Osteoblast (primary cell): ENCODE measurements around the gene FAM117B. TPM values are rescaled to one million over a fixed set of nuclear protein-coding genes. Genes with fewer than 3 reads are reported as not detected.
"Not testable (repeated sequence)": the region's sequence is repeated elsewhere in the genome, so short reads cannot be mapped to it uniquely, and the experiment has no call there.

Experiments
- DNase-seq: peaks from one replicate; pipeline ENCODE4 v3.0.0; 2011; ENCODE audit warnings: low spot score, mixed read lengths; ENCODE audit not compliant: insufficient read length; ENCODE audit errors: missing footprints
- H2AFZ ChIP-seq: 2 replicates; pipeline ENCODE4 v1.6.0; 2011; ENCODE audit warnings: mild to moderate bottlenecking, low read length
- H3K27ac ChIP-seq: 2 replicates; pipeline ENCODE4 v1.5.1; 2011; ENCODE audit warnings: mild to moderate bottlenecking, low read depth, low read length, moderate library complexity
- H3K27me3 ChIP-seq: 2 replicates; pipeline ENCODE4 v1.6.0; 2012; ENCODE audit warnings: mild to moderate bottlenecking, control low read depth, inconsistent platforms, low read length, moderate library complexity; ENCODE audit not compliant: insufficient read depth
- H3K36me3 ChIP-seq: 2 replicates; pipeline ENCODE4 v1.5.1; 2011; ENCODE audit warnings: mild to moderate bottlenecking, low read length, control low read depth, moderate library complexity; ENCODE audit not compliant: insufficient read depth
- H3K4me1 ChIP-seq: 2 replicates; pipeline ENCODE4 v1.5.1; 2011; ENCODE audit warnings: mild to moderate bottlenecking, low read length, control low read depth, moderate library complexity; ENCODE audit not compliant: insufficient read depth
- H3K4me2 ChIP-seq: 2 replicates; pipeline ENCODE4 v1.6.0; 2011; ENCODE audit warnings: mild to moderate bottlenecking, low read length; ENCODE audit not compliant: insufficient read depth
- H3K4me3 ChIP-seq: fragments of 200-600 bp; sonication (generic); 3 replicates; pipeline ENCODE4 v1.5.1; 2012; ENCODE audit warnings: mild to moderate bottlenecking, low read length, inconsistent platforms; ENCODE audit not compliant: insufficient read depth
- H3K79me2 ChIP-seq: 2 replicates; pipeline ENCODE4 v1.6.0; 2012; ENCODE audit warnings: mild to moderate bottlenecking, low read length, control low read depth, inconsistent platforms; ENCODE audit not compliant: insufficient read depth
- H3K9me3 ChIP-seq: 2 replicates; pipeline ENCODE4 v1.5.1; 2011; ENCODE audit warnings: low read depth, low read length, control low read depth
- H4K20me1 ChIP-seq: 2 replicates; pipeline ENCODE4 v1.6.0; 2012; ENCODE audit warnings: mild to moderate bottlenecking, low read length, control low read depth; ENCODE audit not compliant: insufficient read depth
- total RNA-seq: library from RNA; depleted of rRNA; stranded (reverse); fragments of >200 nt; gene quantifications from 2 replicates; pipeline ENCODE4 v1.2.3, GENCODE V29; 2012
- TF ChIP-seq, protein P1 (sequence below): IDR thresholded peaks from 2 replicates; pipeline ENCODE4 v1.5.1; 2011; ENCODE audit warnings: mild to moderate bottlenecking, low read depth, low read length, moderate library complexity; ENCODE audit errors: extremely low read depth

The FAM117B gene
- total RNA-seq, 1 donor = 2.9 TPM

GRCh38 chr2:202704248-202704647 is 69.5 kb downstream of the FAM117B start:
- no peak overlapping the region for H3K4me3 ChIP-seq
- H3K27me3 ChIP-seq = no peaks in the 10 kb centered on the region
- H4K20me1 ChIP-seq = no peaks in the 10 kb centered on the region
- H3K79me2 ChIP-seq = no peaks in the 10 kb centered on the region
- H3K36me3 ChIP-seq = no peaks in the 10 kb centered on the region
- TF ChIP-seq, protein P1, sequence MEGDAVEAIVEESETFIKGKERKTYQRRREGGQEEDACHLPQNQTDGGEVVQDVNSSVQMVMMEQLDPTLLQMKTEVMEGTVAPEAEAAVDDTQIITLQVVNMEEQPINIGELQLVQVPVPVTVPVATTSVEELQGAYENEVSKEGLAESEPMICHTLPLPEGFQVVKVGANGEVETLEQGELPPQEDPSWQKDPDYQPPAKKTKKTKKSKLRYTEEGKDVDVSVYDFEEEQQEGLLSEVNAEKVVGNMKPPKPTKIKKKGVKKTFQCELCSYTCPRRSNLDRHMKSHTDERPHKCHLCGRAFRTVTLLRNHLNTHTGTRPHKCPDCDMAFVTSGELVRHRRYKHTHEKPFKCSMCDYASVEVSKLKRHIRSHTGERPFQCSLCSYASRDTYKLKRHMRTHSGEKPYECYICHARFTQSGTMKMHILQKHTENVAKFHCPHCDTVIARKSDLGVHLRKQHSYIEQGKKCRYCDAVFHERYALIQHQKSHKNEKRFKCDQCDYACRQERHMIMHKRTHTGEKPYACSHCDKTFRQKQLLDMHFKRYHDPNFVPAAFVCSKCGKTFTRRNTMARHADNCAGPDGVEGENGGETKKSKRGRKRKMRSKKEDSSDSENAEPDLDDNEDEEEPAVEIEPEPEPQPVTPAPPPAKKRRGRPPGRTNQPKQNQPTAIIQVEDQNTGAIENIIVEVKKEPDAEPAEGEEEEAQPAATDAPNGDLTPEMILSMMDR = no peak
- no peaks in the 10 kb centered on the region for H3K9me3 ChIP-seq
- H3K4me2 ChIP-seq = no peak overlapping the region
- no peaks in the 10 kb centered on the region for H3K4me1 ChIP-seq
- H2AFZ ChIP-seq = no peak overlapping the region
- no peak overlapping the region for H3K27ac ChIP-seq
- no peak for DNase-seq

DNA sequence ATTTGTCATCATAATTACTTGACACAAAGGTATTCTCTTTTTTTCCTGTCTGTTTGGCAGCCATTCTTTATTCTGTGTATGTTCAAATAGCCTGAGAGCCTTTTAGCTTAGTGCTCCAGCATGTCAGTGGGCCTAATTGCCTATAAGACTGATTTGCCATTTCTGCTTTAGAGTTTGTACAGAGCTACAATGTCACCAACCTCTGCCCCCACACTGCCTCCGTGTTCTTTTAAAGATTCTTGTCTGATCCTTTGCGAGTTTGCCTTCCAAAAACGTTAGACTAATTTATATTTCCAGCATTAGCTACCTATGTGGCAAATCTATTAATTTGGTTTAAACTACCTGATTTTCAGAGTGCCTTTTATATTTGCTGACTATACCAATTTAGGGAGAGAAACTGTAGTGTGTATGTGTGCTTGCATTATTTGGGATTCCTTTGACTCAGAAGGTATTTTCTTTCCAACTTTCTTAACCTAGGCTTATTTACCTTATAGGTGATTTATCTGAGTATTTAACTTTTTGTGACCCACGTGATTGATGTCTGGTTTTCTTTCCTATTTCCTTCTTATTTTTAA is 70.8 kb downstream of the FAM117B start:
- Histone ChIP-seq H3K4me2 (no peak overlapping the region), H3K4me1 (no peaks in the 10 kb centered on the region), H3K27ac (no peak overlapping the region), H3K27me3 (no peaks in the 10 kb centered on the region), H2AFZ (no peak overlapping the region), H3K4me3 (no peak overlapping the region), H3K36me3 (no peaks in the 10 kb centered on the region), H3K9me3 (no peaks in the 10 kb centered on the region), H4K20me1 (no peaks in the 10 kb centered on the region), H3K79me2 (no peaks in the 10 kb centered on the region)
- DNase-seq = no peak
- TF ChIP-seq, protein P1 = no peak

DNA sequence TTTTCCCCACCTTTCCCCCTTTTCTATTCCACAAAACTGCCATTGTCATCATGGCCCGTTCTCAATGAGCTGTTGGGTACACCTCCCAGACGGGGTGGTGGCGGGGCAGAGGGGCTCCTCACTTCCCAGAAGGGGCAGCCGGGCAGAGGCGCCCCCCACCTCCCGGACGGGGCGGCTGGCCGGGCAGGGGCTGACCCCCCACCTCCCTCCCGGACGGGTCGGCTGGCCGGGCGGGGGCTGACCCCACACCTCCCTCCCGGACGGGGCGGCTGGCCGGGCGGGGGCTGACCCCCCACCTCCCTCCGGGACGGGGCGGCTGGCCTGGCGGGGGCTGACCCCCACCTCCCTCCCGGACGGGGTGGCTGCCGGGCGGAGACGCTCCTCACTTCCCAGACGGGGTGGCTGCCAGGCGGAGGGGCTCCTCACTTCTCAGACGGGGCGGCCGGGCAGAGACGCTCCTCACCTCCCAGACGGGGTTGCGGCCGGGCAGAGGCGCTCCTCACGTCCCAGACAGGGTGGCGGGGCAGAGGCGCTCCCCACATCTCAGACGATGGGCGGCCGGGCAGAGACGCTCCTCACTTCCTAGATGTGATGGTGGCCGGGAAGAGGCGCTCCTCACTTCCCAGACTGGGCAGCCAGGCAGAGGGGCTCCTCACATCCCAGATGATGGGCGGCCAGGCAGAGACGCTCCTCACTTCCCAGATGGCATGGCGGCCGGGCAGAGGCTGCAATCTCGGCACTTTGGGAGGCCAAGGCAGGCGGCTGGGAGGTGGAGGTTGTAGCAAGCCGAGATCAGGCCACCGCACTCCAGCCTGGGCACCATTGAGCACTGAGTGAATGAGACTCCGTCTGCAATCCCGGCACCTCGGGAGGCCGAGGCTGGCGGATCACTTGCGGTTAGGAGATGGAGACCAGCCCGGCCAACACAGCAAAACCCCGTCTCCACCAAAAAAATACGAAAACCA is 80.5 kb downstream of the FAM117B start:
- not testable (repeated sequence) for H3K4me3 ChIP-seq, H3K9me3 ChIP-seq, H4K20me1 ChIP-seq, H3K4me1 ChIP-seq, H3K36me3 ChIP-seq, H2AFZ ChIP-seq, H3K79me2 ChIP-seq, H3K27ac ChIP-seq, DNase-seq, H3K4me2 ChIP-seq, H3K27me3 ChIP-seq

DNA sequence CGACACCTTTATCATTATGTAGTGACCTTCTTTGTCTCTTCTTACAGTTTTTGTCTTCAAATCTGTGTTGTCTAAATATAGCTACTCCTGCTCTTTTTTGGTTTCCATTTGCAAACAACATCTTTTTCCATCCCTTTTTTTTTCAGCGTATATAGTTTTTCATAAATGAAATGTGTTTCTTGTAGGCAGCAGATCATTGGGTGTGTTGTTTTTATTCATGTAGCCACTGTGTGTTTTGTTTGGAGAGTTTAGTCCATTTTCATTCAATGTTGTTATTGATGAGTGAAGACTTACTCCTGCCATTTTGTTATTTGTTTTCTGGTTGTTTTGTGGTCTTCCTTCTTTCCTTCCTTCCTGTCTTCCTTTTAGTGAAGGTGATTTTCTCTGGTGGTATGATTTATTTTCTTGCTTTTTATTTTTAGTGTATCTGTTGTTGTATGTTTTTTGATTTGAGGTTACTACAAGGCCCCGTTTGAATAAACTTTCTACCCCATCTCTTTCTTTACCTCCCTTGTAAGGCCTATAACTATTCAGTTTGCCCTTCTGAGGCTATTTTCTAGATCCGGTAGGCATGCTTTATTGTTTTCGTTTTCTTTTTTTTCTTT is 81.4 kb downstream of the FAM117B start:
- TF ChIP-seq, protein P1 = no peak
- Histone ChIP-seq H4K20me1 (no peaks in the 10 kb centered on the region), H2AFZ (no peak overlapping the region), H3K4me1 (no peaks in the 10 kb centered on the region), H3K36me3 (no peaks in the 10 kb centered on the region), H3K4me2 (no peak overlapping the region), H3K27me3 (no peaks in the 10 kb centered on the region), H3K27ac (no peak overlapping the region), H3K79me2 (no peaks in the 10 kb centered on the region), H3K9me3 (peaks cover 2% of the 10 kb centered on the region), H3K4me3 (no peak overlapping the region)
- no peak for DNase-seq
